Measurements from ENCODE around the gene IRF8.

IRF8 gene

DNA sequence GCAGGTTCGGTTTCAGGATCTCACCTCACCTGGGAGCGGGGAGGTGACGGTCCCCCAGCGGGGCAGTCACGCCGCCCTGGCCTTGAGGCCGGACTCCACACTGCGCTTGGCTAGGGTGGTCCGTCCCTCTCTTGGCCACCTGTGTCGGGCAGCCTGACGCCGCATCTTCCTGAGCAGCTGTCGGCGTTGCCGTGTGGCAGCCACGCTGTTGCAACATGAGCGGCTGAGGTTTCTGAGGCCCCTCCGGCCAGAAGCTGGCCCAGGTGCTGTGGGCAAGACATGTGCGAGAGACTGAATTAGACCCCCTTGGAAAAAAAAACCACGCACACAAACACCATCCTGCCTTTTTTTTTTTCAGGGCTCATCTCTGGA is 49.2 kb downstream of the IRF8 start:
- Histone ChIP-seq H3K9me3 (no peaks in the 10 kb centered on the region), H3K36me3 (no peaks in the 10 kb centered on the region), H3K27me3 (peaks cover 76% of the 10 kb centered on the region), H3K4me1 (no peaks in the 10 kb centered on the region), H3K4me3 (ENCODE audit: low read depth, low read length) (no peak overlapping the region)
- TF ChIP-seq CTCF (IDR thresholded peaks at IDR 0.05; ENCODE audit: low read depth, low read length) = no peak
- DNase-seq = no peak

GRCh38 chr16:85948616-85949265 is 49.8 kb downstream of the IRF8 start:
- Histone ChIP-seq H3K27me3 (peaks cover 81% of the 10 kb centered on the region), H3K4me1 (no peaks in the 10 kb centered on the region), H3K9me3 (no peaks in the 10 kb centered on the region), H3K4me3 (ENCODE audit: low read depth, low read length) (no peak overlapping the region), H3K36me3 (no peaks in the 10 kb centered on the region)
- no peak for DNase-seq
- no peak for TF ChIP-seq CTCF (IDR thresholded peaks at IDR 0.05; ENCODE audit: low read depth, low read length)

DNA sequence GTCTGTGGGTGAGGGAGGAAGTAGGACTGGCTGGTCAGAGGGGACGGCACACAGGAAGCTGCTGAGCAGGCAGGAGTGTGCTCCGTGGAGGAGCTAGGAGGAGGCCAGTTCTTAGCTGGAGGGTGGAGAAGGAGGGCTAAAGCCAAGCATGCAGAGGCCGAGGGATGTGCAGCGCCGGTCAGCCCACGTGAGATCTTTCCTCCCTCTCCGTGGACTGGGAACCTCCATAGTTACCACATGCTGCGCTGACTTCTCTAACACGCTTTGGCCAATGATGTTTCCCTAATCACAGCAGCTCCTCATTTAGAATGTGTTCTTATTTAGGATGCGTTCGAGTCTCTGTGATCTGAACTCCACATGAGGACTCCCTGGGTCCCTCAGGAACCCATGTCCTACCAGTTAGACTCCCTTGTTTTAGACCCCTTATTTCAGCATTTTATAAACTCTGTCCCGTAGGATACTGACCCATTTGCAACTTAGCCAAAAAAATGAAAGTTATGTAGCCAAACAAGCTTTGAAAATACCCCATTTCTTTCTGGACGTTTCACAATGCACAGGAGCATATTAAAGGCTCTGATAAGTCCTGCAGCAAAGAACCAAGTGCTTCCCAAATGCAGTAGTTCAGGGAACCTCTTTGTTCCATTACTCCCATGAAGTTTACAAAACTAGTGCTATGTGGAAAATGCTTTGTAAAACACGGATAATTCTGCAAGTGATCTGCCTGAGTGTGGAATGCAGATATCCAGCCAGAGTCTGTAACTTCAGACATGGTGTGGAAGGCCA is 51.4 kb downstream of the IRF8 start:
- no peaks in the 10 kb centered on the region for H3K36me3 ChIP-seq
- H3K4me3 ChIP-seq (ENCODE audit: low read depth, low read length) = no peak overlapping the region
- DNase-seq = no peak
- H3K4me1 ChIP-seq = no peaks in the 10 kb centered on the region
- no peaks in the 10 kb centered on the region for H3K9me3 ChIP-seq
- no peak for TF ChIP-seq CTCF (IDR thresholded peaks at IDR 0.05; ENCODE audit: low read depth, low read length)
- peaks cover 87% of the 10 kb centered on the region for H3K27me3 ChIP-seq

DNA sequence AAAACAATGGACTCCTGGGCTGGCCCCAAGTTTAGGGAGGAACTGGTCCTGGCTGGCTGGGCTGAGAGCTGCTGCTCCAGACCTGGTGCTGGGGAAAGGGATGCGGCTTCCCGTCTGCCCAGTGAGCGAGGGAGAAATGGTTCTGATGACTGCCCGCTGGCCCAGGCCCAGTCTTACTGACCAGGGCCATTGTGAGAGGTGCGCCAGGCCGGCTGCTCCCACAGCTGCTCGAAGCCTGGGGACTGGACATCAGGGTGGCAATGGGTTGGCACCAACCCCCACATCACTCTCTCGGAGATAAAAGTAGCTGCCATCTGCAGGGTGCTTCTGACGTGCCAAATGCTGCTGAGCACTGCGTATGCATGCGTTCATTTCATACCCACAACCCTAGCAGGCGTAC is 53.2 kb downstream of the IRF8 start:
- no peak for TF ChIP-seq CTCF (IDR thresholded peaks at IDR 0.05; ENCODE audit: low read depth, low read length)
- Histone ChIP-seq H3K36me3 (no peaks in the 10 kb centered on the region), H3K27me3 (peaks cover 80% of the 10 kb centered on the region), H3K4me3 (ENCODE audit: low read depth, low read length) (no peak overlapping the region), H3K4me1 (no peaks in the 10 kb centered on the region), H3K9me3 (no peaks in the 10 kb centered on the region)
- DNase-seq = no peak

GRCh38 chr16:85952811-85953210 is 53.8 kb downstream of the IRF8 start:
- Histone ChIP-seq H3K27me3 (peaks cover 74% of the 10 kb centered on the region), H3K4me1 (no peaks in the 10 kb centered on the region), H3K9me3 (no peaks in the 10 kb centered on the region), H3K36me3 (no peaks in the 10 kb centered on the region), H3K4me3 (ENCODE audit: low read depth, low read length) (no peak overlapping the region)
- no peak for TF ChIP-seq CTCF (IDR thresholded peaks at IDR 0.05; ENCODE audit: low read depth, low read length)
- no peak for DNase-seq

- no peaks in the 10 kb centered on the region for H3K4me1 ChIP-seq
- no peaks in the 10 kb centered on the region for H3K9me3 ChIP-seq
- DNase-seq = no peak
- H3K36me3 ChIP-seq = no peaks in the 10 kb centered on the region
- peaks cover 53% of the 10 kb centered on the region for H3K27me3 ChIP-seq
- TF ChIP-seq CTCF (IDR thresholded peaks at IDR 0.05; ENCODE audit: low read depth, low read length) = no peak
- H3K4me3 ChIP-seq (ENCODE audit: low read depth, low read length) = no peak overlapping the region
Observed at GRCh38 chr16:85954927-85955519, 56.1 kb downstream of the IRF8 start.
